HepG2 (cell line): ENCODE results near the gene THRB. TPM values are rescaled to one million over a fixed set of nuclear protein-coding genes. Genes with fewer than 3 reads are reported as not detected.
A peak's percentile ranks its signal among the peaks of the same experiment; 100 is the strongest.

Experiments
- CEBPG ChIP-seq: IDR thresholded peaks from 2 replicates; pipeline ENCODE4 v1.6.1; 2016
- ESRRA ChIP-seq: sonication (generic); formaldehyde crosslinking; IDR thresholded peaks from 2 replicates; pipeline ENCODE4 v1.5.1; 2020; ENCODE audit warnings: mild to moderate bottlenecking, low read depth, missing genetic modification reagents
- GTF3A ChIP-seq: sonication (generic); formaldehyde crosslinking; conservative IDR thresholded peaks from 2 replicates; pipeline ENCODE4 v1.4.0; 2020; ENCODE audit warnings: mild to moderate bottlenecking, missing genetic modification reagents
- HES4 ChIP-seq: sonication (generic); formaldehyde crosslinking; IDR thresholded peaks from 2 replicates; pipeline ENCODE4 v1.9.0; 2021; ENCODE audit warnings: mild to moderate bottlenecking, missing genetic modification reagents, borderline replicate concordance
- HMG20A ChIP-seq: IDR thresholded peaks from 2 replicates; pipeline ENCODE4 v1.6.1; 2016; ENCODE audit warnings: borderline replicate concordance
- PAF1 ChIP-seq: IDR thresholded peaks from 2 replicates; pipeline ENCODE4 v1.6.1; 2016; ENCODE audit warnings: missing genetic modification reagents, missing compliant biosample characterization
- ZNF839 ChIP-seq: sonication (generic); formaldehyde crosslinking; IDR thresholded peaks from 2 replicates; pipeline ENCODE4 v1.4.0; 2020; ENCODE audit warnings: missing genetic modification reagents, mild to moderate bottlenecking, borderline replicate concordance
- polyA plus RNA-seq, 8 experiments: library from polyadenylated mRNA; depleted of rRNA in 3 of 8; stranded (reverse) in 7 of 8; unstranded in 1 of 8; fragments of >200 nt; fragmentation: Illumina TruSeq in 4 of 8; extraction: Trizol in 4 of 8; gene quantifications; 2 replicates each; pipeline versions ENCODE4 v1.2.1 to v1.2.3, GENCODE V29; 2011 to 2016; ENCODE audit warnings: low read depth in 4 of 8, missing spikeins in 1 of 8, mixed read lengths in 1 of 8; ENCODE audit not compliant: insufficient read depth in 1 of 8
- total RNA-seq, 5 experiments: library from RNA; depleted of rRNA; stranded (reverse); fragments of >200 nt; fragmentation: Illumina TruSeq; extraction: Trizol; gene quantifications; 2 replicates each; pipeline ENCODE4 v1.2.3, GENCODE V29; 2016; ENCODE audit warnings: low read depth in 1 of 5
- TF ChIP-seq, protein P1 (sequence below): IDR thresholded peaks from 2 replicates; pipeline ENCODE4 v1.6.1; 2016; ENCODE audit warnings: low read depth
- TF ChIP-seq, protein P2 (sequence below): sonication (generic); formaldehyde crosslinking; IDR thresholded peaks from 2 replicates; pipeline ENCODE4 v1.4.0; 2020; ENCODE audit warnings: mild to moderate bottlenecking, missing genetic modification reagents
- TF ChIP-seq, protein P3 (sequence below), 2 experiments: fragments of 450-650 bp in 1 of 2; sonication (generic) in 1 of 2; formaldehyde crosslinking; IDR thresholded peaks; 2 replicates each; pipeline versions ENCODE4 v1.5.0 to v1.8.0; 2020 to 2022; ENCODE audit warnings: mild to moderate bottlenecking in 1 of 2, missing genetic modification reagents in 1 of 2
- TF ChIP-seq, protein P4 (sequence below): IDR thresholded peaks from 2 replicates; pipeline ENCODE4 v1.6.1; 2016
- TF ChIP-seq, protein P5 (sequence below): sonication (generic); formaldehyde crosslinking; IDR thresholded peaks from 2 replicates; pipeline ENCODE4 v1.5.0; 2020; ENCODE audit warnings: missing genetic modification reagents, mild to moderate bottlenecking, borderline replicate concordance
- TF ChIP-seq, protein P6 (sequence below): sonication (generic); formaldehyde crosslinking; IDR thresholded peaks from 2 replicates; pipeline ENCODE4 v1.5.1; 2020; ENCODE audit warnings: missing genetic modification reagents, mild to moderate bottlenecking, borderline replicate concordance
- TF ChIP-seq, protein P7 (sequence below): IDR thresholded peaks from 2 replicates; pipeline ENCODE4 v1.6.1; 2016; ENCODE audit warnings: mild to moderate bottlenecking

The THRB gene
- total and polyA plus RNA-seq, 2 of the 13 experiments (the other 11 are each of a cell fraction or from before 2014, with no cell fraction given): 4.7 to 22.7 TPM

DNA sequence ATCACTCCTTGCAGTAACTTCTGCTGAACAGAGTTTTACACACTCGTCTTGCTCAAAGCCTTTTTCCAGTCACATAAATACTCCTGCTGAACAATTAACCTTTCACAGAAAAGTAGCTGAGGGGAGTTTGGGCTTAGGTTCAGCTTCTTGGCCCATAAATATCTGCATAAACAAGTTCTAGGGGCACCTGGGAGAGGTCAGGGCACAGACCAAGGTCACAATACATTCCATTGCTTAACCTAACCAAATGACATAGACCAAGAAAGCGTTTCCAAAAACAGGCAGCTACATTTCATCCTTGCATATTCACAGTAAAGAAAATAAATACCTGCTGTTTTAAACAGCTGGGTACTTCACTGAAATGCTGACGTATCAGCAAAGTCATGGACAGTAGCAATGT lies 101.3 kb downstream of the THRB start (continued):
- TF ChIP-seq, protein P1, sequence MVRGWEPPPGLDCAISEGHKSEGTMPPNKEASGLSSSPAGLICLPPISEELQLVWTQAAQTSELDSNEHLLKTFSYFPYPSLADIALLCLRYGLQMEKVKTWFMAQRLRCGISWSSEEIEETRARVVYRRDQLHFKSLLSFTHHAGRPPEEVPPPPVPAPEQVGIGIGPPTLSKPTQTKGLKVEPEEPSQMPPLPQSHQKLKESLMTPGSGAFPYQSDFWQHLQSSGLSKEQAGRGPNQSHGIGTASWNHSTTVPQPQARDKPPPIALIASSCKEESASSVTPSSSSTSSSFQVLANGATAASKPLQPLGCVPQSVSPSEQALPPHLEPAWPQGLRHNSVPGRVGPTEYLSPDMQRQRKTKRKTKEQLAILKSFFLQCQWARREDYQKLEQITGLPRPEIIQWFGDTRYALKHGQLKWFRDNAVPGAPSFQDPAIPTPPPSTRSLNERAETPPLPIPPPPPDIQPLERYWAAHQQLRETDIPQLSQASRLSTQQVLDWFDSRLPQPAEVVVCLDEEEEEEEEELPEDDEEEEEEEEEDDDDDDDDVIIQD (CRISPR knock-in tag): peak; percentile 70
- TF ChIP-seq, protein P2, sequence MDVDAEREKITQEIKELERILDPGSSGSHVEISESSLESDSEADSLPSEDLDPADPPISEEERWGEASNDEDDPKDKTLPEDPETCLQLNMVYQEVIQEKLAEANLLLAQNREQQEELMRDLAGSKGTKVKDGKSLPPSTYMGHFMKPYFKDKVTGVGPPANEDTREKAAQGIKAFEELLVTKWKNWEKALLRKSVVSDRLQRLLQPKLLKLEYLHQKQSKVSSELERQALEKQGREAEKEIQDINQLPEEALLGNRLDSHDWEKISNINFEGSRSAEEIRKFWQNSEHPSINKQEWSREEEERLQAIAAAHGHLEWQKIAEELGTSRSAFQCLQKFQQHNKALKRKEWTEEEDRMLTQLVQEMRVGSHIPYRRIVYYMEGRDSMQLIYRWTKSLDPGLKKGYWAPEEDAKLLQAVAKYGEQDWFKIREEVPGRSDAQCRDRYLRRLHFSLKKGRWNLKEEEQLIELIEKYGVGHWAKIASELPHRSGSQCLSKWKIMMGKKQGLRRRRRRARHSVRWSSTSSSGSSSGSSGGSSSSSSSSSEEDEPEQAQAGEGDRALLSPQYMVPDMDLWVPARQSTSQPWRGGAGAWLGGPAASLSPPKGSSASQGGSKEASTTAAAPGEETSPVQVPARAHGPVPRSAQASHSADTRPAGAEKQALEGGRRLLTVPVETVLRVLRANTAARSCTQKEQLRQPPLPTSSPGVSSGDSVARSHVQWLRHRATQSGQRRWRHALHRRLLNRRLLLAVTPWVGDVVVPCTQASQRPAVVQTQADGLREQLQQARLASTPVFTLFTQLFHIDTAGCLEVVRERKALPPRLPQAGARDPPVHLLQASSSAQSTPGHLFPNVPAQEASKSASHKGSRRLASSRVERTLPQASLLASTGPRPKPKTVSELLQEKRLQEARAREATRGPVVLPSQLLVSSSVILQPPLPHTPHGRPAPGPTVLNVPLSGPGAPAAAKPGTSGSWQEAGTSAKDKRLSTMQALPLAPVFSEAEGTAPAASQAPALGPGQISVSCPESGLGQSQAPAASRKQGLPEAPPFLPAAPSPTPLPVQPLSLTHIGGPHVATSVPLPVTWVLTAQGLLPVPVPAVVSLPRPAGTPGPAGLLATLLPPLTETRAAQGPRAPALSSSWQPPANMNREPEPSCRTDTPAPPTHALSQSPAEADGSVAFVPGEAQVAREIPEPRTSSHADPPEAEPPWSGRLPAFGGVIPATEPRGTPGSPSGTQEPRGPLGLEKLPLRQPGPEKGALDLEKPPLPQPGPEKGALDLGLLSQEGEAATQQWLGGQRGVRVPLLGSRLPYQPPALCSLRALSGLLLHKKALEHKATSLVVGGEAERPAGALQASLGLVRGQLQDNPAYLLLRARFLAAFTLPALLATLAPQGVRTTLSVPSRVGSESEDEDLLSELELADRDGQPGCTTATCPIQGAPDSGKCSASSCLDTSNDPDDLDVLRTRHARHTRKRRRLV (CRISPR knock-in tag): no peak
- TF ChIP-seq HES4 (CRISPR knock-in tag) (no peak), ESRRA (CRISPR knock-in tag) (peak; percentile 75; the same call in 1 of the 2 replicates), PAF1 (CRISPR knock-in tag) (no peak), CEBPG (CRISPR knock-in tag) (peak; percentile 75), ZNF839 (CRISPR knock-in tag) (no peak), HMG20A (peak; percentile 65; the same call in 1 of the 2 replicates), GTF3A (CRISPR knock-in tag) (no peak)
- TF ChIP-seq, protein P3, sequence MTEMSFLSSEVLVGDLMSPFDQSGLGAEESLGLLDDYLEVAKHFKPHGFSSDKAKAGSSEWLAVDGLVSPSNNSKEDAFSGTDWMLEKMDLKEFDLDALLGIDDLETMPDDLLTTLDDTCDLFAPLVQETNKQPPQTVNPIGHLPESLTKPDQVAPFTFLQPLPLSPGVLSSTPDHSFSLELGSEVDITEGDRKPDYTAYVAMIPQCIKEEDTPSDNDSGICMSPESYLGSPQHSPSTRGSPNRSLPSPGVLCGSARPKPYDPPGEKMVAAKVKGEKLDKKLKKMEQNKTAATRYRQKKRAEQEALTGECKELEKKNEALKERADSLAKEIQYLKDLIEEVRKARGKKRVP (CRISPR knock-in tag; IDR thresholded peaks at IDR 0.05): no peak
- TF ChIP-seq, protein P4, sequence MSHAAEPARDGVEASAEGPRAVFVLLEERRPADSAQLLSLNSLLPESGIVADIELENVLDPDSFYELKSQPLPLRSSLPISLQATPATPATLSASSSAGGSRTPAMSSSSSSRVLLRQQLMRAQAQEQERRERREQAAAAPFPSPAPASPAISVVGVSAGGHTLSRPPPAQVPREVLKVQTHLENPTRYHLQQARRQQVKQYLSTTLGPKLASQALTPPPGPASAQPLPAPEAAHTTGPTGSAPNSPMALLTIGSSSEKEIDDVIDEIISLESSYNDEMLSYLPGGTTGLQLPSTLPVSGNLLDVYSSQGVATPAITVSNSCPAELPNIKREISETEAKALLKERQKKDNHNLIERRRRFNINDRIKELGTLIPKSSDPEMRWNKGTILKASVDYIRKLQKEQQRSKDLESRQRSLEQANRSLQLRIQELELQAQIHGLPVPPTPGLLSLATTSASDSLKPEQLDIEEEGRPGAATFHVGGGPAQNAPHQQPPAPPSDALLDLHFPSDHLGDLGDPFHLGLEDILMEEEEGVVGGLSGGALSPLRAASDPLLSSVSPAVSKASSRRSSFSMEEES (CRISPR knock-in tag): no peak
- TF ChIP-seq, protein P5, sequence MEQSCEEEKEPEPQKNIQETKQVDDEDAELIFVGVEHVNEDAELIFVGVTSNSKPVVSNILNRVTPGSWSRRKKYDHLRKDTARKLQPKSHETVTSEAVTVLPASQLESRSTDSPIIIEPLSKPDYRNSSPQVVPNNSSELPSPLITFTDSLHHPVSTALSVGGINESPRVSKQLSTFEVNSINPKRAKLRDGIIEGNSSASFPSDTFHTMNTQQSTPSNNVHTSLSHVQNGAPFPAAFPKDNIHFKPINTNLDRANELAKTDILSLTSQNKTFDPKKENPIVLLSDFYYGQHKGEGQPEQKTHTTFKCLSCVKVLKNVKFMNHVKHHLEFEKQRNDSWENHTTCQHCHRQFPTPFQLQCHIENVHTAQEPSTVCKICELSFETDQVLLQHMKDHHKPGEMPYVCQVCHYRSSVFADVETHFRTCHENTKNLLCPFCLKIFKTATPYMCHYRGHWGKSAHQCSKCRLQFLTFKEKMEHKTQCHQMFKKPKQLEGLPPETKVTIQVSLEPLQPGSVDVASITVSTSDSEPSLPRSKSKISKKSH (CRISPR knock-in tag): no peak
- TF ChIP-seq, protein P6, sequence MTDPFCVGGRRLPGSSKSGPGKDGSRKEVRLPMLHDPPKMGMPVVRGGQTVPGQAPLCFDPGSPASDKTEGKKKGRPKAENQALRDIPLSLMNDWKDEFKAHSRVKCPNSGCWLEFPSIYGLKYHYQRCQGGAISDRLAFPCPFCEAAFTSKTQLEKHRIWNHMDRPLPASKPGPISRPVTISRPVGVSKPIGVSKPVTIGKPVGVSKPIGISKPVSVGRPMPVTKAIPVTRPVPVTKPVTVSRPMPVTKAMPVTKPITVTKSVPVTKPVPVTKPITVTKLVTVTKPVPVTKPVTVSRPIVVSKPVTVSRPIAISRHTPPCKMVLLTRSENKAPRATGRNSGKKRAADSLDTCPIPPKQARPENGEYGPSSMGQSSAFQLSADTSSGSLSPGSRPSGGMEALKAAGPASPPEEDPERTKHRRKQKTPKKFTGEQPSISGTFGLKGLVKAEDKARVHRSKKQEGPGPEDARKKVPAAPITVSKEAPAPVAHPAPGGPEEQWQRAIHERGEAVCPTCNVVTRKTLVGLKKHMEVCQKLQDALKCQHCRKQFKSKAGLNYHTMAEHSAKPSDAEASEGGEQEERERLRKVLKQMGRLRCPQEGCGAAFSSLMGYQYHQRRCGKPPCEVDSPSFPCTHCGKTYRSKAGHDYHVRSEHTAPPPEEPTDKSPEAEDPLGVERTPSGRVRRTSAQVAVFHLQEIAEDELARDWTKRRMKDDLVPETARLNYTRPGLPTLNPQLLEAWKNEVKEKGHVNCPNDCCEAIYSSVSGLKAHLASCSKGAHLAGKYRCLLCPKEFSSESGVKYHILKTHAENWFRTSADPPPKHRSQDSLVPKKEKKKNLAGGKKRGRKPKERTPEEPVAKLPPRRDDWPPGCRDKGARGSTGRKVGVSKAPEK (CRISPR knock-in tag): no peak
- TF ChIP-seq, protein P7, sequence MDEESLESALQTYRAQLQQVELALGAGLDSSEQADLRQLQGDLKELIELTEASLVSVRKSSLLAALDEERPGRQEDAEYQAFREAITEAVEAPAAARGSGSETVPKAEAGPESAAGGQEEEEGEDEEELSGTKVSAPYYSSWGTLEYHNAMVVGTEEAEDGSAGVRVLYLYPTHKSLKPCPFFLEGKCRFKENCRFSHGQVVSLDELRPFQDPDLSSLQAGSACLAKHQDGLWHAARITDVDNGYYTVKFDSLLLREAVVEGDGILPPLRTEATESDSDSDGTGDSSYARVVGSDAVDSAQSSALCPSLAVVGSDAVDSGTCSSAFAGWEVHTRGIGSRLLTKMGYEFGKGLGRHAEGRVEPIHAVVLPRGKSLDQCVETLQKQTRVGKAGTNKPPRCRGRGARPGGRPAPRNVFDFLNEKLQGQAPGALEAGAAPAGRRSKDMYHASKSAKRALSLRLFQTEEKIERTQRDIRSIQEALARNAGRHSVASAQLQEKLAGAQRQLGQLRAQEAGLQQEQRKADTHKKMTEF (CRISPR knock-in tag): 0 out of 2 replicates have a peak, but pooled peaks have one; percentile 30
